ENCODE data around the gene GLS2. TPM values are rescaled to one million over a fixed set of nuclear protein-coding genes. Genes with fewer than 3 reads are reported as not detected.

The GLS2 gene
- polyA plus RNA-seq, 2 of the 4 experiments (the other 2 are of a cell fraction), result 0.36 to 0.44 TPM

DNA sequence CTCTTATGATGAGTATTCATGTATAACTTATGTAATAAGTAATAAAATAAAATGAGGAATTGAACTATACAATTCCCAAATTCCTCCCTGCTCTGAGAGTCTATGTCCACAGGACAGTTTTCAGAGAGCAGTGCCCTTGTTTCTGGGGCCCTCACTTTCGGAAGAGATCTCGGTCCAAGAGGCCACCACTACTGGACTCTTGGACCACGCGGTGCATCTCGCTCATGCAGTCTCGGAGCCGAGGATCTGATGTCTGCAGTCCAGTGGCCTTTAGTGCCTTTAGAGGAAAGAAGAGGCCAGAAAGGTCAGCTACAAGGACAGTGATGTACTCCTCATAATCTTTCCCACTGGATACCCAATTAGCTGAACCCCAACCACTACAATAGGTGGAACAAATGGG is 8.3 kb downstream of the GLS2 start:
- ATAC-seq, result 0 out of 6 replicates have a peak, but pooled peaks of 1 of the 2 experiments have one; percentile 5
- Histone ChIP-seq H3K4me2 (no peak overlapping the region), H3K9me3 (no peaks in the 10 kb centered on the region), H3K4me3 (no peak overlapping the region), H3K4me1 (peaks cover 6% of the 10 kb centered on the region; the same call in 1 of the 3 replicates), H3K27ac (no peak overlapping the region)
- no peak for TF ChIP-seq KDM5A (IDR thresholded peaks at IDR 0.05)
- no peak for TF ChIP-seq ESRRA (IDR thresholded peaks at IDR 0.05; ENCODE audit: borderline replicate concordance, low read length)
- no peak for TF ChIP-seq HMGXB4 (CRISPR knock-in tag; IDR thresholded peaks at IDR 0.05; ENCODE audit: borderline replicate concordance)
- no peak for TF ChIP-seq RCOR1 (IDR thresholded peaks at IDR 0.05; ENCODE audit: low read depth, low read length)
- no peak for TF ChIP-seq NR3C1 (IDR thresholded peaks at IDR 0.05)
- no peak for TF ChIP-seq HEYL (CRISPR knock-in tag; IDR thresholded peaks at IDR 0.05)
- no peak for TF ChIP-seq CBX2 (IDR thresholded peaks at IDR 0.05; ENCODE audit: borderline replicate concordance, low read depth)
- TF ChIP-seq FOSB (CRISPR knock-in tag; IDR thresholded peaks at IDR 0.05), result no peak
- no peak for TF ChIP-seq CBX8 (IDR thresholded peaks at IDR 0.05)
- TF ChIP-seq ZC3H11A (IDR thresholded peaks at IDR 0.05), result no peak
- TF ChIP-seq USF2 (IDR thresholded peaks at IDR 0.05), result no peak
- TF ChIP-seq SMC3 (IDR thresholded peaks at IDR 0.05), result no peak
- no peak for TF ChIP-seq MAZ (IDR thresholded peaks at IDR 0.05; ENCODE audit: borderline replicate concordance, low read depth, low read length)
- TF ChIP-seq KDM1A (IDR thresholded peaks at IDR 0.05; ENCODE audit: low read depth), result no peak
- TF ChIP-seq FOSL2 (IDR thresholded peaks at IDR 0.05), result no peak
- TF ChIP-seq FOSL2 (CRISPR knock-in tag; IDR thresholded peaks at IDR 0.05), result no peak
- TF ChIP-seq EHF (CRISPR knock-in tag; IDR thresholded peaks at IDR 0.05), result no peak
- TF ChIP-seq POLR2A (IDR thresholded peaks at IDR 0.05; ENCODE audit: low read length), result no peak
- TF ChIP-seq RARB (CRISPR knock-in tag; IDR thresholded peaks at IDR 0.05), result no peak
- no peak for TF ChIP-seq REST (IDR thresholded peaks at IDR 0.05)
- no peak for TF ChIP-seq ZFP36 (IDR thresholded peaks at IDR 0.05; ENCODE audit: borderline replicate concordance, partially characterized antibody)
- WGBS (ENCODE audit: missing lambda C conversion rate), result 93% methylated on average over 7 of the region's 7 CpGs
- no peak for DNase-seq (ENCODE audit: low read depth in 1 of 2, low spot score in 1 of 2)
- no peak for FAIRE-seq
- CTCF ChIA-PET, result interaction anchor here (1.4 to 3.0 kb wide), 5 partner anchors 9 to 34 kb away, joined by 5 to 9 read pairs (median 8); no protein-coding TSS in a partner anchor
- POLR2A ChIA-PET, result no interaction called here

- Histone ChIP-seq H3K27ac (no peak overlapping the region), H3K4me2 (no peak overlapping the region), H3K9me3 (no peaks in the 10 kb centered on the region), H3K4me3 (no peak overlapping the region), H3K4me1 (peaks cover 6% of the 10 kb centered on the region; the same call in 1 of the 3 replicates)
- ATAC-seq, result no peak
- no peak for DNase-seq (ENCODE audit: low read depth in 1 of 2, low spot score in 1 of 2)
- POLR2A ChIA-PET, result interaction anchor here (0.5 to 1.4 kb wide), 3 partner anchors 183 to 471 kb away, joined by 3 to 5 read pairs (median 3); partner anchors contain the start of gene COQ10A
- WGBS (ENCODE audit: missing lambda C conversion rate), result 91% methylated on average over 6 of the region's 6 CpGs
- FAIRE-seq, result no peak
- CTCF ChIA-PET, result interaction anchor here (0.5 to 1.0 kb wide), 6 partner anchors 9 to 451 kb away, joined by 3 read pairs; no protein-coding TSS in a partner anchor
- no peak for TF ChIP-seq ATOH8 (CRISPR knock-in tag; IDR thresholded peaks at IDR 0.05; ENCODE audit: low read depth)
- no peak for TF ChIP-seq RFX5 (IDR thresholded peaks at IDR 0.05)
- TF ChIP-seq, protein P1, sequence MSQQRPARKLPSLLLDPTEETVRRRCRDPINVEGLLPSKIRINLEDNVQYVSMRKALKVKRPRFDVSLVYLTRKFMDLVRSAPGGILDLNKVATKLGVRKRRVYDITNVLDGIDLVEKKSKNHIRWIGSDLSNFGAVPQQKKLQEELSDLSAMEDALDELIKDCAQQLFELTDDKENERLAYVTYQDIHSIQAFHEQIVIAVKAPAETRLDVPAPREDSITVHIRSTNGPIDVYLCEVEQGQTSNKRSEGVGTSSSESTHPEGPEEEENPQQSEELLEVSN (IDR thresholded peaks at IDR 0.05; ENCODE audit: borderline replicate concordance, low read depth), result no peak
- TF ChIP-seq POLR2AphosphoS2 (conservative IDR thresholded peaks at IDR 0.05; ENCODE audit: low read length), result no peak
- TF ChIP-seq, protein P2, sequence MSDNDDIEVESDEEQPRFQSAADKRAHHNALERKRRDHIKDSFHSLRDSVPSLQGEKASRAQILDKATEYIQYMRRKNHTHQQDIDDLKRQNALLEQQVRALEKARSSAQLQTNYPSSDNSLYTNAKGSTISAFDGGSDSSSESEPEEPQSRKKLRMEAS (IDR thresholded peaks at IDR 0.05), result no peak
- no peak for TF ChIP-seq CBX8 (IDR thresholded peaks at IDR 0.05)
- TF ChIP-seq, protein P3, sequence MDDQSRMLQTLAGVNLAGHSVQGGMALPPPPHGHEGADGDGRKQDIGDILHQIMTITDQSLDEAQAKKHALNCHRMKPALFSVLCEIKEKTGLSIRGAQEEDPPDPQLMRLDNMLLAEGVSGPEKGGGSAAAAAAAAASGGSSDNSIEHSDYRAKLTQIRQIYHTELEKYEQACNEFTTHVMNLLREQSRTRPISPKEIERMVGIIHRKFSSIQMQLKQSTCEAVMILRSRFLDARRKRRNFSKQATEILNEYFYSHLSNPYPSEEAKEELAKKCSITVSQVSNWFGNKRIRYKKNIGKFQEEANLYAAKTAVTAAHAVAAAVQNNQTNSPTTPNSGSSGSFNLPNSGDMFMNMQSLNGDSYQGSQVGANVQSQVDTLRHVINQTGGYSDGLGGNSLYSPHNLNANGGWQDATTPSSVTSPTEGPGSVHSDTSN (IDR thresholded peaks at IDR 0.05), result no peak
- TF ChIP-seq EP300 (IDR thresholded peaks at IDR 0.05), result no peak
- no peak for TF ChIP-seq MAZ (IDR thresholded peaks at IDR 0.05; ENCODE audit: borderline replicate concordance, low read depth, low read length)
- TF ChIP-seq RNF2 (IDR thresholded peaks at IDR 0.05; ENCODE audit: borderline replicate concordance, low read depth), result no peak
Measured at GRCh38 chr12:56477521-56478225, 10.3 kb downstream of the GLS2 start.

All from A549 (cell line).